HepG2 (cell line): ENCODE measurements around the gene MRPL2. TPM values are rescaled to one million over a fixed set of nuclear protein-coding genes. Genes with fewer than 3 reads are reported as not detected.

Source experiments
- CBX2 ChIP-seq, 2 experiments: fragments of 200-600 bp in 1 of 2; sonication (generic); formaldehyde crosslinking in 1 of 2; IDR thresholded peaks; 2 replicates each; pipeline versions ENCODE4 v1.7.0 to v1.8.1; 2018 to 2022; ENCODE audit warnings: low read depth in 2 of 2, low read length in 1 of 2, mild to moderate bottlenecking in 1 of 2, missing genetic modification reagents in 1 of 2
- DNMT3B ChIP-seq: conservative IDR thresholded peaks from 2 replicates; pipeline ENCODE4 v1.6.1; 2016; ENCODE audit warnings: missing biosample characterization, control low read depth
- KLF16 ChIP-seq, 2 experiments: sonication (generic) in 1 of 2; formaldehyde crosslinking in 1 of 2; IDR thresholded peaks; 2 replicates each; pipeline versions ENCODE4 v1.6.1 to v1.8.0; 2016 to 2023; ENCODE audit warnings: missing genetic modification reagents in 2 of 2, missing compliant biosample characterization in 1 of 2
- KMT2A ChIP-seq: sonication (generic); formaldehyde crosslinking; IDR thresholded peaks from 2 replicates; pipeline ENCODE4 v1.4.0; 2020; ENCODE audit warnings: missing genetic modification reagents
- NFYC ChIP-seq: IDR thresholded peaks from 2 replicates; pipeline ENCODE4 v1.6.1; 2016; ENCODE audit warnings: missing genetic modification reagents, missing compliant biosample characterization
- NR2F2 ChIP-seq: IDR thresholded peaks from 2 replicates; pipeline ENCODE4 v1.6.1; 2012; ENCODE audit warnings: low read depth, inconsistent platforms, borderline replicate concordance
- PHF21A ChIP-seq: sonication (generic); formaldehyde crosslinking; IDR thresholded peaks from 2 replicates; pipeline ENCODE4 v1.5.0; 2020; ENCODE audit warnings: mild to moderate bottlenecking, missing genetic modification reagents
- POGZ ChIP-seq: sonication (generic); formaldehyde crosslinking; IDR thresholded peaks from 2 replicates; pipeline ENCODE4 v1.4.0; 2020; ENCODE audit warnings: mild to moderate bottlenecking, missing genetic modification reagents
- RXRB ChIP-seq: IDR thresholded peaks from 2 replicates; pipeline ENCODE4 v1.6.1; 2016; ENCODE audit warnings: borderline replicate concordance, missing genetic modification reagents, missing compliant biosample characterization
- SIN3A ChIP-seq: IDR thresholded peaks from 2 replicates; pipeline ENCODE4 v1.6.1; 2011; ENCODE audit warnings: low read depth, mild to moderate bottlenecking, control low read depth, low read length, borderline replicate concordance
- SIX1 ChIP-seq: sonication (generic); formaldehyde crosslinking; IDR thresholded peaks from 2 replicates; pipeline ENCODE4 v1.4.0; 2020; ENCODE audit warnings: missing genetic modification reagents, borderline replicate concordance
- U2AF1 ChIP-seq: fragments of 200-400 bp; formaldehyde crosslinking; optimal IDR thresholded peaks from 2 replicates; pipeline ENCODE3; 2017; ENCODE audit warnings: mild to moderate bottlenecking, low read depth, low read length
- ZBTB40 ChIP-seq, 2 experiments: fragments of 450-650 bp in 1 of 2; sonication (generic) in 1 of 2; formaldehyde crosslinking in 1 of 2; IDR thresholded peaks; 2 replicates each; pipeline versions ENCODE4 v1.6.1 to v1.8.0; 2016 to 2022; ENCODE audit warnings: antibody characterized with exemption in 1 of 2, mild to moderate bottlenecking in 1 of 2, missing genetic modification reagents in 1 of 2
- ZNF3 ChIP-seq: IDR thresholded peaks from 2 replicates; pipeline ENCODE4 v1.7.0; 2017; ENCODE audit warnings: inconsistent platforms
- ZNF326 ChIP-seq: sonication (generic); formaldehyde crosslinking; IDR thresholded peaks from 2 replicates; pipeline ENCODE4 v1.4.0; 2020; ENCODE audit warnings: missing genetic modification reagents, borderline replicate concordance
- ZNF44 ChIP-seq: sonication (generic); formaldehyde crosslinking; IDR thresholded peaks from 2 replicates; pipeline ENCODE4 v1.5.1; 2020; ENCODE audit warnings: mild to moderate bottlenecking, missing genetic modification reagents
- ZNF510 ChIP-seq: sonication (generic); formaldehyde crosslinking; IDR thresholded peaks from 2 replicates; pipeline ENCODE4 v1.4.0; 2020; ENCODE audit warnings: low read depth, mild to moderate bottlenecking, missing genetic modification reagents
- ZNF772 ChIP-seq: sonication (generic); formaldehyde crosslinking; IDR thresholded peaks from 2 replicates; pipeline ENCODE4 v1.5.0; 2020; ENCODE audit warnings: mild to moderate bottlenecking, missing genetic modification reagents
- polyA plus RNA-seq, 8 experiments: library from polyadenylated mRNA; depleted of rRNA in 3 of 8; stranded (reverse) in 7 of 8; unstranded in 1 of 8; fragments of >200 nt; fragmentation: Illumina TruSeq in 4 of 8; extraction: Trizol in 4 of 8; gene quantifications; 2 replicates each; pipeline versions ENCODE4 v1.2.1 to v1.2.3, GENCODE V29; 2011 to 2016; ENCODE audit warnings: low read depth in 4 of 8, missing spikeins in 1 of 8, mixed read lengths in 1 of 8; ENCODE audit not compliant: insufficient read depth in 1 of 8
- total RNA-seq, 5 experiments: library from RNA; depleted of rRNA; stranded (reverse); fragments of >200 nt; fragmentation: Illumina TruSeq; extraction: Trizol; gene quantifications; 2 replicates each; pipeline ENCODE4 v1.2.3, GENCODE V29; 2016; ENCODE audit warnings: low read depth in 1 of 5
- TF ChIP-seq, protein P1 (sequence below): IDR thresholded peaks from 2 replicates; pipeline ENCODE4 v1.6.1; 2016

Gene MRPL2
- total and polyA plus RNA-seq, 2 of the 13 experiments (the other 11 are each of a cell fraction or from before 2014, with no cell fraction given): 56.8 to 65.6 TPM

DNA sequence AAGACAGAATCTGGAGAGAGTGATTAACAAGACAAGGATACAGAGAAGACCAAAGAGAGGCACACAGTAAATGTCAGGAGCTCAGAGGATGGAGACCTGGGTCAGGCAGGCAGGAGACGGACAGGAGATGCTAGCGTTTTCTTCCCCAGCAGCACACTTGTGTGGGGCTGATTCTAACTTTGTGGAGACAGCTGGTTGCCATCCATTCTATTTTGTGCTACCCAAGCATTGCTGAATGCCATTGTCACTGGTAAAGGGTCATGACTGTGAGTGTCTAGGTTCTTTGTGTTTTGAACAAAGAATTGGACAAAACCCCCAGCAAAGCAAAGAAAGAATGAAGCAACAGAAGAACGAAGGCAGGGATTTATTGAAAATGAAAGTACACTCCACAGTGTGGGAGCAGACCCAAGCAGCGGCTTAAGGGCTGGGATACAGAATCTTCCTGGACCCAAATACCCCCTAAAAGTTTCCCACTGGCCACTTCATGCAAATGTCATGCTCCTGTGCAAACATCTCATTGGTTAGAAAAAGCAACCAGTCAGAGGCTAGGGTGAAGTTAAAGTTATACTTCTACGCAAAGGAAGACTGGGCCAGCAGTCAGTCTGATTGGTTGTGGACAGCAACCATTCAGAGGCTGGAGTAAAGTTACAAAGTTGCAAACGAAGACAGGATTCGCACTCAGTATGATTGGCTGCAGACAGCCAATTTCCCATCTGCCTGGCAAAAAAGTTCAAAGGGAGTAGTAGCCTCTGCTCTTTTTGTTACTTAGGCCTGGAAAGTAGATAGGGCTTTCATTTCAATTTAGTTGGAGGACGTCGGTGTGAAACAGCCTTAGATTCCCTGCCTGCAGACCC is 34.4 kb upstream of the MRPL2 start (continued):
- peak; percentile 49; the same call in 1 of the 2 replicates for TF ChIP-seq POGZ (CRISPR knock-in tag)
- peak in 1 of 2 experiments; percentile 53; a peak in 1 of 4 replicates for TF ChIP-seq KLF16 (CRISPR knock-in tag; IDR thresholded peaks at IDR 0.05)
- 0 out of 2 replicates have a peak, but pooled peaks have one; percentile 48 for TF ChIP-seq RXRB
- TF ChIP-seq KMT2A: peak; percentile 73; the same call in 1 of the 2 replicates
- TF ChIP-seq SIN3A: peak; percentile 32; the same call in 1 of the 2 replicates
- peak; percentile 78; the same call in 1 of the 2 replicates for TF ChIP-seq PHF21A (CRISPR knock-in tag)
- peak; percentile 50; the same call in 1 of the 2 replicates for TF ChIP-seq SIX1
- TF ChIP-seq ZNF510 (CRISPR knock-in tag): no peak
- TF ChIP-seq ZNF44 (CRISPR knock-in tag): peak; percentile 30; the same call in 1 of the 2 replicates
- no peak for TF ChIP-seq CBX2 (IDR thresholded peaks at IDR 0.05; ENCODE audit: low read depth, low read length)
- no peak for TF ChIP-seq CBX2 (CRISPR knock-in tag; IDR thresholded peaks at IDR 0.05; ENCODE audit: low read depth)
- TF ChIP-seq U2AF1: no peak
- no peak for TF ChIP-seq ZBTB40 (IDR thresholded peaks at IDR 0.05)
- TF ChIP-seq ZBTB40 (CRISPR knock-in tag; IDR thresholded peaks at IDR 0.05): peak; percentile 58; the same call in 1 of the 2 replicates
- peak; percentile 64; the same call in 1 of the 2 replicates for TF ChIP-seq ZNF772
- no peak for TF ChIP-seq ZNF326
- TF ChIP-seq NR2F2: 0 out of 2 replicates have a peak, but pooled peaks have one; percentile 10
- TF ChIP-seq, protein P1, sequence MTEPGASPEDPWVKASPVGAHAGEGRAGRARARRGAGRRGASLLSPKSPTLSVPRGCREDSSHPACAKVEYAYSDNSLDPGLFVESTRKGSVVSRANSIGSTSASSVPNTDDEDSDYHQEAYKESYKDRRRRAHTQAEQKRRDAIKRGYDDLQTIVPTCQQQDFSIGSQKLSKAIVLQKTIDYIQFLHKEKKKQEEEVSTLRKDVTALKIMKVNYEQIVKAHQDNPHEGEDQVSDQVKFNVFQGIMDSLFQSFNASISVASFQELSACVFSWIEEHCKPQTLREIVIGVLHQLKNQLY: no peak
- TF ChIP-seq NFYC (CRISPR knock-in tag): peak; percentile 84
- TF ChIP-seq DNMT3B (CRISPR knock-in tag): 0 out of 2 replicates have a peak, but pooled peaks have one; percentile 60
- TF ChIP-seq ZNF3 (CRISPR knock-in tag): 0 out of 2 replicates have a peak, but pooled peaks have one; percentile 25
